ENCODE results near the gene LBX1.

The LBX1 gene

DNA sequence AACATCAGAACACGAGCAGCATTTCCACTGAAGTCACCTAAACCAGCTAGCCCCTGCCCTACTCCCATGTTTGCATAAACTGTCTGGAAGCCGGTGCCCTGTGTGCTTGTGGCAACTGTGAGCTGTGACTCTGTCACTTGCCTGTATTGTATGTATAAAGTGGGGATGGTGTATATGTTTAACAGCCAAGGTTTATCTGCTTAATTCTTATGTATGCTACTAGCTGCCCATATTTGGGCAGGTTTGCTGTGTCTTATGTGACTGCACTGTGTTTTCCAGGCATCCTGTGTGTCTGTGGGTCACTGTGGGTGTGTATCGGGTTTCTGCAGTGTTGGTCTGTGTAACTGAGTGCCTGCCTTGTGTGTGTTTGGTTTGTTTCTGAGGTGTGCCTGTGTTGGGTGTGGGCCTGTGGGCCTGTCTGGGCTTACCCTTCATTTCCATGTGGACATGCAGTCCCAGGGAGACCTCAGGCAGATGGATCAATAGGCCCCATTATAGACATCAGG, 9.3 kb downstream of the LBX1 start:
- H3K4me3 ChIP-seq = no peak overlapping the region
- H3K4me1 ChIP-seq = peaks cover 0 to 63% (median 46%) of the 10 kb centered on the region in 4 donors

GRCh38 chr10:101219139-101219945, 9.9 kb downstream of the LBX1 start:
- H3K27me3 ChIP-seq = peaks cover 11 to 100% of the 10 kb centered on the region in 2 donors
- H3K9me3 ChIP-seq = no peaks in the 10 kb centered on the region
- H3K4me3 ChIP-seq = no peak overlapping the region
- no peak overlapping the region for H3K27ac ChIP-seq
- DNase-seq = no peak
- intact Hi-C loops (cut with DNase I; ENCODE audit: low total_unique reads) = loop anchor here (10.0 kb wide), 1 partner anchor 245 kb away; no protein-coding TSS in a partner anchor
- no peak for TF ChIP-seq CTCF (IDR thresholded peaks at IDR 0.05)
- no peaks in the 10 kb centered on the region for H3K36me3 ChIP-seq
- peaks cover 0 to 63% (median 46%) of the 10 kb centered on the region in 4 donors for H3K4me1 ChIP-seq

More for the DNA sequence above, 9.3 kb downstream of the LBX1 start:
- DNase-seq = no peak
- intact Hi-C loops (cut with DNase I; ENCODE audit: low total_unique reads) = loop anchor here (10.0 kb wide), 1 partner anchor 245 kb away; no protein-coding TSS in a partner anchor
- Histone ChIP-seq H3K36me3 (no peaks in the 10 kb centered on the region), H3K9me3 (no peaks in the 10 kb centered on the region), H3K27ac (no peak overlapping the region), H3K27me3 (peaks cover 11 to 100% of the 10 kb centered on the region in 2 donors)
- TF ChIP-seq CTCF (IDR thresholded peaks at IDR 0.05) = no peak

- no peak for DNase-seq
- no peak for TF ChIP-seq CTCF (IDR thresholded peaks at IDR 0.05)
- H3K36me3 ChIP-seq = no peaks in the 10 kb centered on the region
- H3K27ac ChIP-seq = no peak overlapping the region
- H3K9me3 ChIP-seq = no peaks in the 10 kb centered on the region
- intact Hi-C loops (cut with DNase I; ENCODE audit: low total_unique reads) = loop anchor here (10.0 kb wide), 1 partner anchor 246 kb away; no protein-coding TSS in a partner anchor
- peaks cover 11 to 100% of the 10 kb centered on the region in 2 donors for H3K27me3 ChIP-seq
- no peak overlapping the region for H3K4me3 ChIP-seq
- H3K4me1 ChIP-seq = peaks cover 0 to 64% (median 48%) of the 10 kb centered on the region in 4 donors
These were observed 10.7 kb downstream of the LBX1 start for GRCh38 chr10:101218351-101219138.

DNA sequence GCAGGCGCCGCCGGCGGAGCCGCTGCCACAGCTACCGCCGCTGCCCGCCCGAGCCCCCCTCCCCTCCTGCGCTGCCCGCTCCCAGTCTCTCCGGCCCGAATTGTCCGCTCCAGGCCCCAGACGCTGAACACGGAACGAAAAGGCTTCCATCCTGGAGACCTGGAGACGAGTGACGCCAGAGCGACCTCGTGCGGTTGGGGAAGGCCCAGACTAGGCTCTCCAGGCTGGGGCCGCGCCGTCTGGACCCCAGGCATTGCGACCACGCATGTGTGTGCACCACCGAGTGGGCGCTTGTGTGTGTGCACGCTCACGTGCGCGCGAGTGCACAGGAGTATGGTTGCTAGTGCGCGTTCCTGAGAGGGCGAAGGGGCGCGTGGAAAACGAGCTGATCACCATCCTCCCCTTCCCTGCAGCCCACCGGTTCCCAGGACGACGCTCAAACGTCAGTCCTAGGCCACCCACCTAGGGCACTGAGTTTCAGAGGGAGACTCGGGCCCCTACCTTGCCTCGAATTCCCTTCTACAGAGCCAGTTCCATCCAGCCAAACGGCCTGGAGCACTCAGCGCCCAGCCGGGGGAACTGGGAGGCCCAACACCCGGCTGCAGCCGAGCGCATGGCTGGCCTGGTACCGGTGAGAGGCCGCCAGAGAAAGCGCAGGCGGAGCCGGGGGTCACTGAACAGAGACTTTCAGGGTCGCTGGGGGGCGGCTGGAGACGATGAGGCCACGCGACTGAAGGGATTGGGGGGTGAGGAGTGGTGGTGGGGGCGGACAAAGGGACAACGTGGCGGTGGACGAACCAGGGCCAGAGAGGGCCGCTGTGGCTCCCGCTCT, 11.6 kb downstream of the LBX1 start:
- intact Hi-C loops (cut with DNase I; ENCODE audit: low total_unique reads) = loop anchor here (2.0 to 10.0 kb wide), 2 partner anchors 247 to 351 kb away; no protein-coding TSS in a partner anchor
- no peak overlapping the region for H3K4me3 ChIP-seq
- no peaks in the 10 kb centered on the region for H3K36me3 ChIP-seq
- DNase-seq = no peak
- peaks cover 0 to 57% (median 44%) of the 10 kb centered on the region in 4 donors for H3K4me1 ChIP-seq
- no peak for TF ChIP-seq CTCF (IDR thresholded peaks at IDR 0.05)
- H3K9me3 ChIP-seq = no peaks in the 10 kb centered on the region
- peaks cover 11 to 100% of the 10 kb centered on the region in 2 donors for H3K27me3 ChIP-seq
- no peak overlapping the region for H3K27ac ChIP-seq

DNA sequence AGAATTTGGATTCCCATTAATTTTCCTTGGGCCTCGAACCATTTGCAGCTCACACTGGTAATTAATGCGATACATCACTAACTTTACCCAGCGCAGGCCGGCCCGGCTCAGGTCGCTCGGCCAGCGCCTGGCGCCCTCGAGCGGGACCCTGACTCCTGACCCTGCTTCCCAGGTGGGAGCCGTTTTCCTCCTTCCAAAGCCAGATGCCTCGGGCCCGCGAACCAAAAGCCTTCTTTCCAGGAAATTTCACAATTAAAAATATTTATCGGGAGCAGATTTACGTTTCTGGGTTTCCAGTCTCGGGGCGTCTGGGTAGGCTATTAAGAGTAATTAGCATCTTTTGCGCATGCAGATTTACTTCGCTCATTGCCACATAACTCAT, 12.2 kb downstream of the LBX1 start:
- no peak for DNase-seq
- TF ChIP-seq CTCF (IDR thresholded peaks at IDR 0.05) = no peak
- Histone ChIP-seq H3K36me3 (no peaks in the 10 kb centered on the region), H3K9me3 (no peaks in the 10 kb centered on the region), H3K27me3 (peaks cover 9 to 100% of the 10 kb centered on the region in 2 donors), H3K27ac (no peak overlapping the region), H3K4me1 (peaks cover 0 to 51% (median 42%) of the 10 kb centered on the region in 4 donors), H3K4me3 (no peak overlapping the region)
- intact Hi-C loops (cut with DNase I; ENCODE audit: low total_unique reads) = loop anchor here (2.0 to 10.0 kb wide), 2 partner anchors 248 to 352 kb away; no protein-coding TSS in a partner anchor

Measured in tibial artery (tissue), 4 donors.